HepG2 (cell line): ENCODE results near the gene KCND2. TPM values are rescaled to one million over a fixed set of nuclear protein-coding genes. Genes with fewer than 3 reads are reported as not detected.
"Not testable (repeated sequence)": the region's sequence is repeated elsewhere in the genome, so short reads cannot be mapped to it uniquely, and the experiment has no call there.

Experiments
- ATAC-seq: fragments of 200-7000 bp; cut with Tn5 transposase; 3 replicates; pipeline ENCODE4 v1.9.1; 2020; ENCODE audit warnings: mild to moderate bottlenecking, moderate library complexity
- BruUV-seq: library from RNA; stranded (reverse); fragments of 400-500 nt; replicated peaks from 2 replicates; lab custom pipeline; 2021; lab: Mats Ljungman, UMichigan
- CTCF ChIA-PET: fragments of 300-600 bp; formaldehyde crosslinking; extraction: SDS; loops from one replicate; lab custom pipeline; 2021; ENCODE audit warnings: low total read pairs, inconsistent platforms, low intra/inter-chr PET ratio; lab: Yijun Ruan, JAX
- POLR2A ChIA-PET: fragments of 350-600 bp; sonication (Branson Sonifier 250); formaldehyde crosslinking; loops from one replicate; lab custom pipeline; 2020; ENCODE audit warnings: antibody characterized with exemption, inconsistent platforms; lab: Yijun Ruan, JAX
- DNase-seq: peaks from one replicate; pipeline ENCODE4 v3.0.0-alpha.2; 2015; ENCODE audit warnings: low spot score
- FAIRE-seq: peaks from 3 replicates; lab custom pipeline; 2011; peaks lifted over from hg19 to GRCh38; lab: Jason Lieb, UNC
- H2AFZ ChIP-seq: one replicate; pipeline ENCODE4 v1.6.1; 2011; ENCODE audit warnings: low read length, inconsistent platforms
- H3K27ac ChIP-seq: fragments of 300-600 bp; 3 replicates; pipeline ENCODE4 v1.8.0; 2011; ENCODE audit warnings: mixed run types, mild to moderate bottlenecking, mixed read lengths, low read length, inconsistent platforms; ENCODE audit not compliant: insufficient read depth; ENCODE audit errors: extremely low read length
- H3K27me3 ChIP-seq, 2 experiments: fragments of 200-600 bp in 1 of 2; 2 replicates in 1 of 2; 3 replicates in 1 of 2; pipeline versions ENCODE4 v1.6.0 to v1.8.0; 2011; ENCODE audit warnings: low read length in 2 of 2, mild to moderate bottlenecking in 2 of 2, moderate library complexity in 2 of 2, inconsistent platforms in 1 of 2; ENCODE audit not compliant: insufficient read depth in 2 of 2, control insufficient read depth in 1 of 2
- H3K36me3 ChIP-seq, 2 experiments: fragments of 200-600 bp in 1 of 2; replicated peaks in 1 of 2; 2 replicates in 1 of 2; 3 replicates in 1 of 2; pipeline versions ENCODE4 v1.5.1 to v1.8.0; 2011; ENCODE audit warnings: low read length in 2 of 2, inconsistent platforms in 1 of 2; ENCODE audit not compliant: insufficient read depth in 2 of 2, control insufficient read depth in 1 of 2
- H3K4me1 ChIP-seq: 2 replicates; pipeline ENCODE4 v1.5.1; 2012; ENCODE audit warnings: low read length, inconsistent platforms; ENCODE audit not compliant: insufficient read depth
- H3K4me2 ChIP-seq: 2 replicates; pipeline ENCODE4 v1.6.0; 2011; ENCODE audit warnings: low read depth, low read length, inconsistent platforms
- H3K4me3 ChIP-seq, 3 experiments: fragments of 200-600 bp in 1 of 3; sonication (generic), shearing (Covaris generic) in 1 of 3; replicated peaks in 1 of 3; 2 replicates each; pipeline ENCODE4 v1.5.1; 2011 to 2016; ENCODE audit warnings: low read length in 3 of 3, inconsistent platforms in 2 of 3, low read depth in 2 of 3, mild to moderate bottlenecking in 2 of 3, control low read depth in 1 of 3, mixed read lengths in 1 of 3; ENCODE audit not compliant: insufficient read depth in 1 of 3
- H3K79me2 ChIP-seq: one replicate; pipeline ENCODE4 v1.6.1; 2011; ENCODE audit warnings: low read length, inconsistent platforms; ENCODE audit not compliant: insufficient read depth
- H3K9ac ChIP-seq: 2 replicates; pipeline ENCODE4 v1.6.0; 2011; ENCODE audit warnings: mild to moderate bottlenecking, low read depth, low read length, inconsistent platforms; ENCODE audit not compliant: insufficient read depth
- H3K9me3 ChIP-seq: 2 replicates; pipeline ENCODE4 v1.5.1; 2012; ENCODE audit warnings: mild to moderate bottlenecking, low read length
- H4K20me1 ChIP-seq: 2 replicates; pipeline ENCODE4 v1.6.0; 2011; ENCODE audit warnings: inconsistent platforms, mild to moderate bottlenecking, low read length, moderate library complexity; ENCODE audit not compliant: insufficient read depth
- FOXA1 ChIP-seq, 2 experiments: fragments of 450-650 bp in 1 of 2; sonication (generic) in 1 of 2; formaldehyde crosslinking in 1 of 2; IDR thresholded peaks; 2 replicates each; pipeline versions ENCODE4 v1.4.0 to v1.6.1; 2016 to 2020; ENCODE audit warnings: missing genetic modification reagents in 1 of 2
- GABPB1 ChIP-seq: IDR thresholded peaks from 2 replicates; pipeline ENCODE4 v1.6.1; 2016; ENCODE audit warnings: mild to moderate bottlenecking, missing genetic modification reagents, moderate library complexity, missing compliant biosample characterization
- MAFF ChIP-seq: IDR thresholded peaks from 2 replicates; pipeline ENCODE4 v1.6.1; 2011; ENCODE audit warnings: low read depth, low read length, improper control_type of control experiment
- MAFK ChIP-seq, 2 experiments: IDR thresholded peaks in 1 of 2; conservative IDR thresholded peaks in 1 of 2; 2 replicates each; pipeline ENCODE4 v1.6.1; 2011; ENCODE audit warnings: improper control_type of control experiment in 2 of 2, low read length in 2 of 2
- NKX3-1 ChIP-seq: sonication (generic); formaldehyde crosslinking; IDR thresholded peaks from 2 replicates; pipeline ENCODE4 v1.5.0; 2020; ENCODE audit warnings: missing genetic modification reagents
- ZNF296 ChIP-seq: sonication (generic); formaldehyde crosslinking; conservative IDR thresholded peaks from 2 replicates; pipeline ENCODE4 v1.5.0; 2020; ENCODE audit warnings: mild to moderate bottlenecking, missing genetic modification reagents
- WGBS: methylation state at CpG from one replicate; pipeline ENCODE4 v1.1.6; 2017; ENCODE audit warnings: low lambda C conversion rate; 5-methylcytosine and 5-hydroxymethylcytosine counted together
- in situ Hi-C: cut with HindIII; loops from 2 replicates; pipeline ENCODE4 v1.10.0; 2017; ENCODE audit warnings: low pct_unique_long_range_greater_than_20kb; ENCODE audit not compliant: extremely low pct_ligation_motif_present
- intact Hi-C: fragments of 100-400 bp; cut with micrococcal nuclease; formaldehyde crosslinking; loops from one replicate; pipeline ENCODE4 v1.10.0; 2022; ENCODE audit not compliant: unreplicated experiment
- polyA plus RNA-seq, 8 experiments: library from polyadenylated mRNA; depleted of rRNA in 3 of 8; stranded (reverse) in 7 of 8; unstranded in 1 of 8; fragments of >200 nt; fragmentation: Illumina TruSeq in 4 of 8; extraction: Trizol in 4 of 8; gene quantifications; 2 replicates each; pipeline versions ENCODE4 v1.2.1 to v1.2.3, GENCODE V29; 2011 to 2016; ENCODE audit warnings: low read depth in 4 of 8, missing spikeins in 1 of 8, mixed read lengths in 1 of 8; ENCODE audit not compliant: insufficient read depth in 1 of 8
- total RNA-seq, 5 experiments: library from RNA; depleted of rRNA; stranded (reverse); fragments of >200 nt; fragmentation: Illumina TruSeq; extraction: Trizol; gene quantifications; 2 replicates each; pipeline ENCODE4 v1.2.3, GENCODE V29; 2016; ENCODE audit warnings: low read depth in 1 of 5
- TF ChIP-seq, protein P1 (sequence below): sonication (generic); formaldehyde crosslinking; IDR thresholded peaks from 2 replicates; pipeline ENCODE4 v1.4.0; 2020; ENCODE audit warnings: missing genetic modification reagents, borderline replicate concordance

The KCND2 gene
- total and polyA plus RNA-seq, 2 of the 13 experiments (the other 11 are each of a cell fraction or from before 2014, with no cell fraction given), result not detected

DNA sequence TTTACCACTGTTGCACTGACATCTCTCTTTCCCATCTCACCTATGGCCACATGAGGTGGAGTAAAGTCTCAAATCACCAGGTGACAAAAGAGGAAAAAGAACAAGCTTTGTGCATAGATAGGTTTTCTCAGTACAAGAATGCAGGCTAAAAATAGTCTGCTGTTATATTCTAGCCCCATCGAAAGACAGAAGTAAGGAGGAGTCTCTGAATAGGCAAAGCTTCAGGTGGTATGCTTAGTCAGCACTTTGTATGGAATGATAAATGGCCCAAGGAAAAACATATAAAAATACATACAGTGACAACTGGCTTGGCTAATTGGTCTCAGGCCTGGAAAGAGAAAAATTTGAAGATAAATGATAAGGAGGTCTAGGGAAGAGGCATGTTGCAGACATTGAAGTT, 39.6 kb upstream of the KCND2 start:
- Histone ChIP-seq H3K9me3 (no peaks in the 10 kb centered on the region), H3K4me1 (no peaks in the 10 kb centered on the region), H3K27me3 (no peaks in the 10 kb centered on the region), H3K79me2 (no peaks in the 10 kb centered on the region), H3K4me3 (no peak overlapping the region), H3K36me3 (no peaks in the 10 kb centered on the region), H3K27ac (no peak overlapping the region), H4K20me1 (no peaks in the 10 kb centered on the region), H3K4me2 (no peak overlapping the region), H3K9ac (no peak overlapping the region), H2AFZ (no peak overlapping the region)
- FAIRE-seq (no peak), ATAC-seq (no peak), DNase-seq (no peak)
- TF ChIP-seq ZNF296 (no peak), MAFK (conservative IDR thresholded peaks at IDR 0.05 in 1 of 2, IDR thresholded peaks at IDR 0.05 in 1 of 2; ENCODE audit: low read length in 2 of 2) (peak; percentile 93 to 97), MAFF (peak; percentile 95), NKX3-1 (no peak)
- ChIA-PET POLR2A (no interaction called here), CTCF (no interaction called here)
- BruUV-seq, result no TSS peak
- 26% methylated on average over 1 of the region's 1 CpG for WGBS
- in situ Hi-C loops (no loop called here), intact Hi-C loops (no loop called here)

DNA sequence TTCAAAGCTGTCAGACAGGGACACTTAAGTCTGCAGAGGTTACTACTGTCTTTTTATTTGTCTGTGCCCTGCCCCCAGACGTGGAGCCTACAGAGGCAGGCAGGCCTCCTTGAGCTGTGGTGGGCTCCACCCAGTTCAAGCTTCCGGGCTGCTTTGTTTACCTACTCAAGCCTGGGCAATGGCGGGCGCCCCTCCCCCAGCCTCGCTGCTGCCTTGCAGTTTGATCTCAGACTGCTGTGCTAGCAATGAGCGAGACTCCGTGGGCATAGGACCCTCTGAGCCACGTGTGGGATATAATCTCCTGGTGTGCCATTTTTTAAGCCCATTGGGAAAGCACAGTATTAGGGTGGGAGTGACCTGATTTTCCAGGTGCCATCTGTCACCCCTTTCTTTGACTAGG, 32.6 kb upstream of the KCND2 start:
- intact Hi-C loops; H3K4me2 ChIP-seq; H3K4me1 ChIP-seq; DNase-seq; H3K4me3 ChIP-seq; H3K27ac ChIP-seq; H3K79me2 ChIP-seq; H3K9me3 ChIP-seq; BruUV-seq; in situ Hi-C loops; H3K36me3 ChIP-seq; FAIRE-seq; H4K20me1 ChIP-seq; POLR2A ChIA-PET; CTCF ChIA-PET; H3K27me3 ChIP-seq; H2AFZ ChIP-seq; ATAC-seq; H3K9ac ChIP-seq; TF ChIP-seq FOXA1 (IDR thresholded peaks at IDR 0.05): not testable (repeated sequence)
- TF ChIP-seq GABPB1 (CRISPR knock-in tag) (0 out of 2 replicates have a peak, but pooled peaks have one; percentile 29), FOXA1 (CRISPR knock-in tag; IDR thresholded peaks at IDR 0.05) (0 out of 2 replicates have a peak, but pooled peaks have one; percentile 12)
- TF ChIP-seq, protein P1, sequence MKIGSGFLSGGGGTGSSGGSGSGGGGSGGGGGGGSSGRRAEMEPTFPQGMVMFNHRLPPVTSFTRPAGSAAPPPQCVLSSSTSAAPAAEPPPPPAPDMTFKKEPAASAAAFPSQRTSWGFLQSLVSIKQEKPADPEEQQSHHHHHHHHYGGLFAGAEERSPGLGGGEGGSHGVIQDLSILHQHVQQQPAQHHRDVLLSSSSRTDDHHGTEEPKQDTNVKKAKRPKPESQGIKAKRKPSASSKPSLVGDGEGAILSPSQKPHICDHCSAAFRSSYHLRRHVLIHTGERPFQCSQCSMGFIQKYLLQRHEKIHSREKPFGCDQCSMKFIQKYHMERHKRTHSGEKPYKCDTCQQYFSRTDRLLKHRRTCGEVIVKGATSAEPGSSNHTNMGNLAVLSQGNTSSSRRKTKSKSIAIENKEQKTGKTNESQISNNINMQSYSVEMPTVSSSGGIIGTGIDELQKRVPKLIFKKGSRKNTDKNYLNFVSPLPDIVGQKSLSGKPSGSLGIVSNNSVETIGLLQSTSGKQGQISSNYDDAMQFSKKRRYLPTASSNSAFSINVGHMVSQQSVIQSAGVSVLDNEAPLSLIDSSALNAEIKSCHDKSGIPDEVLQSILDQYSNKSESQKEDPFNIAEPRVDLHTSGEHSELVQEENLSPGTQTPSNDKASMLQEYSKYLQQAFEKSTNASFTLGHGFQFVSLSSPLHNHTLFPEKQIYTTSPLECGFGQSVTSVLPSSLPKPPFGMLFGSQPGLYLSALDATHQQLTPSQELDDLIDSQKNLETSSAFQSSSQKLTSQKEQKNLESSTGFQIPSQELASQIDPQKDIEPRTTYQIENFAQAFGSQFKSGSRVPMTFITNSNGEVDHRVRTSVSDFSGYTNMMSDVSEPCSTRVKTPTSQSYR, result peak; percentile 84
- no CpG with 5 or more reads among the region's 8 CpGs for WGBS
